ENCODE results near the gene SCAF11.

Gene SCAF11

DNA sequence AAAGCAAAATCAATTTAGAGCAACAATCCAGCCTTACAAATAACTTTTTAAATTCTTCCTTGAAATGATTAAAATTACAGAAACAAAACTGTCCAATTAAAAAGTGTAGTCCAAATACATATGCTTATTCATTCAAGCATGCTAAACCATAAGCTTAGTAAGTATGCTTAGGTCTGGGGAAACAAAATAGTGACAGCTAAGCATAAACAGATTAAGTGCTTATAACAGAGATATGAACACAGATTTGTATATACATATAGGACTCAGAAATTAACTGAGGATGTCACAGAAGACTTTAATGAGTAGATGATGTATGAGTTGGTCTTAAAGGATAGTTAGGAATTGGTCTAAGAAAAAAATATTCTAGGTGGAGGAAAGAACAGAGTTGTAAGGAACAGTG lies 41.8 kb downstream of the SCAF11 start:
- ChIA-PET POLR2A (ENCODE audit: low non-redundant PET) (no interaction called here), CTCF (interaction anchor here (0.6 to 1.2 kb wide), 4 partner anchors 9 to 765 kb away, joined by 3 to 4 read pairs (median 4); no protein-coding TSS in a partner anchor)
- H3K27ac ChIP-seq, result no peak overlapping the region
- TF ChIP-seq, protein P1, sequence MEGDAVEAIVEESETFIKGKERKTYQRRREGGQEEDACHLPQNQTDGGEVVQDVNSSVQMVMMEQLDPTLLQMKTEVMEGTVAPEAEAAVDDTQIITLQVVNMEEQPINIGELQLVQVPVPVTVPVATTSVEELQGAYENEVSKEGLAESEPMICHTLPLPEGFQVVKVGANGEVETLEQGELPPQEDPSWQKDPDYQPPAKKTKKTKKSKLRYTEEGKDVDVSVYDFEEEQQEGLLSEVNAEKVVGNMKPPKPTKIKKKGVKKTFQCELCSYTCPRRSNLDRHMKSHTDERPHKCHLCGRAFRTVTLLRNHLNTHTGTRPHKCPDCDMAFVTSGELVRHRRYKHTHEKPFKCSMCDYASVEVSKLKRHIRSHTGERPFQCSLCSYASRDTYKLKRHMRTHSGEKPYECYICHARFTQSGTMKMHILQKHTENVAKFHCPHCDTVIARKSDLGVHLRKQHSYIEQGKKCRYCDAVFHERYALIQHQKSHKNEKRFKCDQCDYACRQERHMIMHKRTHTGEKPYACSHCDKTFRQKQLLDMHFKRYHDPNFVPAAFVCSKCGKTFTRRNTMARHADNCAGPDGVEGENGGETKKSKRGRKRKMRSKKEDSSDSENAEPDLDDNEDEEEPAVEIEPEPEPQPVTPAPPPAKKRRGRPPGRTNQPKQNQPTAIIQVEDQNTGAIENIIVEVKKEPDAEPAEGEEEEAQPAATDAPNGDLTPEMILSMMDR (conservative IDR thresholded peaks at IDR 0.05; ENCODE audit: low read depth), result no peak
- DNase-seq (ENCODE audit: low spot score), result no peak

DNA sequence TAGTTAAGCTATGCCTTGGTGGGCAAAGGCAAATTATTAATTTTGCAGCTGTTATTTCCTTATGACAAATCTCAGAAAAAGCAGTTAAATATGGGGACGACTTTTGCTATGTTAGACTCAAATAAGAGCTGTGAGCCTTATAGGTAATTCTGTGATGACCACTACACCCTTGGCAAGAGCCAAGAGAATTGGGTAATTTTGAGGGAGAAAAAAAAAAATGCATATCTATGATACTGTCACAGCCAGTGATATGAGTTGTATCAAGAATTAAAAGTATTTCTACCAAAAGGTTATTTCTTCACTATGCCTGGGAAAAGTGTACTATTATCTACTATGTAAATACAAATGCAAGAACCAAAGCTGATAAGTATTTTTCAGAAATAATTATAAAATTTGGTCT lies 43.9 kb downstream of the SCAF11 start:
- ChIA-PET CTCF (interaction anchor here (0.5 to 0.7 kb wide), 4 partner anchors 69 to 761 kb away, joined by 3 to 4 read pairs (median 4); no protein-coding TSS in a partner anchor), POLR2A (ENCODE audit: low non-redundant PET) (no interaction called here)
- DNase-seq (ENCODE audit: low spot score), result no peak
- no peak overlapping the region for H3K27ac ChIP-seq
- TF ChIP-seq, protein P1 (conservative IDR thresholded peaks at IDR 0.05; ENCODE audit: low read depth), result no peak

DNA sequence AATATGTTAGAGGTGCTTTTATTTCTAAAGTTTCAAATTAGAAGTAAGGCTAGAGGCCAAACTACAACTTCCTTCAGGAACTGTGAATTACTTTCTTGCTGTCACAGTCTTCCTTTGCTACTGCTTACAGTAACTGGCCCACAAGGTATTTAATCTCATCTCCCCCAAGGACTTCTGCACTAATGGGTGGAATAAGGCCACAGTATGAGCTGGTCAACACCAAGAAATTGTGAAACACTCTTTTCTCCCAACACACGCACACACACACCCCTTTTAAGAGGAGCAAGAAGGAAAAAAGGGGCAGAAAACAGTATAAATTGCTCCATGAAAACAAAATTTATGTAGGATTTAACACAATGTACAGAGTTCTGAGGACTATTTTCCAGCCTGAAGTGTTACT lies 45.6 kb downstream of the SCAF11 start:
- ChIA-PET CTCF (no interaction called here), POLR2A (ENCODE audit: low non-redundant PET) (no interaction called here)
- TF ChIP-seq, protein P1 (conservative IDR thresholded peaks at IDR 0.05; ENCODE audit: low read depth), result no peak

DNA sequence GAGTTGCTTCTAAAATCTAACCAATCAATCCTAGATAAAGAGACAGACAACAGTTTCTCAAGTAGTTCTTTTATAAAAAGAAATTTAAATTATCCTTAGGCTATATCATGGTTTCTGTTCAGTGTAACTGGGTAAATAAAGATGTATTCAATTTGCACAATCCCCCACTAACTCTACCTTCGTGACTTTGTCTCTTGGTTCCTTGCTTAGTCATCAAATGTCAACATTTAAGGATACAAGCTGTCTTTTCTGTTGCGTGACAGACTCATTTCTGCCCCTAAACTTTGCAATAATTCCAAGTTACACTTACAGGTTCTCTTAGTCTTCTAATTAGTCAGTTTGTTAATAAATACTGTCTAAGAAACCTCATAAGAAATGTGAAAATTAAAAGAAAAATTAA lies 50.6 kb downstream of the SCAF11 start:
- ChIA-PET POLR2A (ENCODE audit: low non-redundant PET) (no interaction called here), CTCF (no interaction called here)
- H3K27ac ChIP-seq, result no peak overlapping the region
- TF ChIP-seq, protein P1 (conservative IDR thresholded peaks at IDR 0.05; ENCODE audit: low read depth), result no peak
- DNase-seq (ENCODE audit: low spot score), result no peak

More for the DNA sequence above, 45.6 kb downstream of the SCAF11 start:
- H3K27ac ChIP-seq, result no peak overlapping the region
- DNase-seq (ENCODE audit: low spot score), result no peak

DNA sequence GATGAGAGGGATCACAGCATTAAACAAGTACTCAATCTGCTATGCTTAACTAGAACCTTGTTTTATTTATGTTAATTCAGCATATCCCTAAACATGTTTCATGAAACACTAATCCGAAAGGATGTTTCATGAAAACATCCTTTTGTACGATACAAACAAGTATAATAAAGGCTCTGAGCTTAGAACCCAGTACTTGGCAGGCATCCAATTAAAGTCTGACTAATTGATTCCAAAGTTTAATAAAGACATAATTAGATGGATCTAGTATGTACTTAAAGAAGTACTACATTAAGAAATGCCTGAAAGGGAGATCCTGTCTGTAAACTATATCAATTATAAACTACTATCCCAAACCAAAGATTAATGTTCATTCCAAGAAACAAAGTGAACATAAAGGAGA lies 51.8 kb downstream of the SCAF11 start:
- POLR2A ChIA-PET (ENCODE audit: low non-redundant PET), result no interaction called here
- TF ChIP-seq, protein P1 (conservative IDR thresholded peaks at IDR 0.05; ENCODE audit: low read depth), result no peak
- no peak overlapping the region for H3K27ac ChIP-seq
- CTCF ChIA-PET, result no interaction called here
- no peak for DNase-seq (ENCODE audit: low spot score)

DNA sequence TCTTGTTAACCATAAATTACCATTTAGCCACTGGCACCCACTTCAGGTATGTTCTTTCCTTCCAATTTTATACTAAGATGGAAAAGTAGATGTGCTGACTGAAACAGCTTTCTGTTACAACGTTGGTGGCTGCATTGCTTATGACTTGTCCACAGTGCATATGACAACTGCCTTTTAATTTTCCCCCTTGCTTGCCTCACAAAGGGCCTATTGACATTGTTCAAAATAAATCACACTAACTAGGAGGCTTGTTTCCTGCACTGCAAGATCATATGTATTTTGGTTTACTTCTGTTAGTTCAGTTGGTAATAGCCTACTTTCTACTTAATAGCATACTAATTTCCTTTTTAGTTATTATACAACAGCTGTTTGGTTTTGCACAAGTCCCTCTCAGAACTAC lies 55.4 kb downstream of the SCAF11 start:
- no peak overlapping the region for H3K27ac ChIP-seq
- no peak for DNase-seq (ENCODE audit: low spot score)
- ChIA-PET CTCF (interaction anchor here (0.6 kb wide), 1 partner anchor 1769 kb away, joined by 6 read pairs; no protein-coding TSS in a partner anchor), POLR2A (ENCODE audit: low non-redundant PET) (no interaction called here)
- TF ChIP-seq, protein P1 (conservative IDR thresholded peaks at IDR 0.05; ENCODE audit: low read depth), result no peak

DNA sequence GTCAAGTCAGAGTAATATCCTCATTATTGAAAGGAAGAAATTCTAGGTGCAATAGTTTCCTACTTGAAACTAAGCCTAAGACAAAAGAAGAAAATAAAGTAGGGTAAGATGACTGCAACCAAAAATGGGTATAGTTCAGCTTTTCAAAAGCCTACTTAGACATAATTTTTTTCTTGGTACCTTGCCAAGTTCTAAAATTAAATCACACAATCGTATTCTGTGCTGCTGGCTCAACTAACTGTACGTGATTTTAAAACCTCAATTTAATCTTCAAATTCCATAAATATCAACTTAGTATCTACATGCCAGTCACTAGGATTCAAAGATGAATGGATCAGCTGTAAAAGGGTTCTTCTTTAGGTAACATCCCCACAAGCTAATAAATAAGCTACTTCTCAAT lies 56.9 kb downstream of the SCAF11 start:
- ChIA-PET POLR2A (ENCODE audit: low non-redundant PET) (no interaction called here), CTCF (no interaction called here)

More for the DNA sequence above, 56.9 kb downstream of the SCAF11 start:
- TF ChIP-seq, protein P1 (conservative IDR thresholded peaks at IDR 0.05; ENCODE audit: low read depth), result no peak
- no peak for DNase-seq (ENCODE audit: low spot score)
- H3K27ac ChIP-seq, result no peak overlapping the region

Measured in RWPE1 (cell line).